ENCODE measurements around the gene KDR.

Gene KDR

GRCh38 chr4:55125087-55125721 lies at the start of gene KDR:
Gene KDR (minus strand): TSS chr4:55125595. CDS start chr4:55125293, 302 bp downstream.
- FAIRE-seq (no peak), DNase-seq (ENCODE audit: low spot score) (peak; percentile 74)

- no peak for FAIRE-seq
- peak; percentile 48 for DNase-seq (ENCODE audit: low spot score)
Measured at GRCh38 chr4:55173580-55173979, 48.2 kb upstream of the KDR start.

GRCh38 chr4:55172694-55173287 lies 47.4 kb upstream of the KDR start:
- FAIRE-seq, result peak; percentile 20
- DNase-seq (ENCODE audit: low spot score), result peak; percentile 55

GRCh38 chr4:55170462-55170861 lies 45.1 kb upstream of the KDR start:
- no peak for FAIRE-seq

GRCh38 chr4:55169352-55169961 lies 44.1 kb upstream of the KDR start:
- DNase-seq (ENCODE audit: low spot score) (no peak), FAIRE-seq (no peak)

More at GRCh38 chr4:55170462-55170861, 45.1 kb upstream of the KDR start:
- no peak for DNase-seq (ENCODE audit: low spot score)

- no peak for FAIRE-seq
- no peak for DNase-seq (ENCODE audit: low spot score)
Measured at GRCh38 chr4:55162396-55162795, 37.0 kb upstream of the KDR start.

- no peak for DNase-seq (ENCODE audit: low spot score)
- FAIRE-seq, result peak; percentile 9
Measured at GRCh38 chr4:55161739-55162138, 36.3 kb upstream of the KDR start.

- FAIRE-seq (no peak), DNase-seq (ENCODE audit: low spot score) (no peak)
Measured at GRCh38 chr4:55159851-55160250, 34.5 kb upstream of the KDR start.

- no peak for DNase-seq (ENCODE audit: low spot score)
- FAIRE-seq, result no peak
Measured at GRCh38 chr4:55158957-55159356, 33.6 kb upstream of the KDR start.

GRCh38 chr4:55157559-55158277 lies 32.3 kb upstream of the KDR start:
- FAIRE-seq, result no peak
- DNase-seq (ENCODE audit: low spot score), result no peak

- DNase-seq (ENCODE audit: low spot score), result no peak
- peak; percentile 13 for FAIRE-seq
Measured at GRCh38 chr4:55154933-55155332, 29.5 kb upstream of the KDR start.

- FAIRE-seq, result no peak
Measured at GRCh38 chr4:55154290-55154880, 29.0 kb upstream of the KDR start.

GRCh38 chr4:55143858-55144257 lies 18.5 kb upstream of the KDR start:
- peak; percentile 32 for FAIRE-seq

More at GRCh38 chr4:55154290-55154880, 29.0 kb upstream of the KDR start:
- DNase-seq (ENCODE audit: low spot score), result no peak

GRCh38 chr4:55138367-55138766 lies 13.0 kb upstream of the KDR start:
- DNase-seq (ENCODE audit: low spot score) (no peak), FAIRE-seq (no peak)

More at GRCh38 chr4:55143858-55144257, 18.5 kb upstream of the KDR start:
- DNase-seq (ENCODE audit: low spot score), result no peak

GRCh38 chr4:55136634-55137033 lies 11.2 kb upstream of the KDR start:
- DNase-seq (ENCODE audit: low spot score) (no peak), FAIRE-seq (no peak)

GRCh38 chr4:55133951-55134350 lies 8.6 kb upstream of the KDR start:
- DNase-seq (ENCODE audit: low spot score) (no peak), FAIRE-seq (no peak)

- DNase-seq (ENCODE audit: low spot score), result no peak
- FAIRE-seq, result no peak
Measured at GRCh38 chr4:55132775-55133174, 7.4 kb upstream of the KDR start.

- no peak for DNase-seq (ENCODE audit: low spot score)
- FAIRE-seq, result no peak
Measured at GRCh38 chr4:55127521-55127920, 2.1 kb upstream of the KDR start.

- DNase-seq (ENCODE audit: low spot score) (no peak), FAIRE-seq (no peak)
Measured at GRCh38 chr4:55127053-55127452, 1.7 kb upstream of the KDR start.

GRCh38 chr4:55125763-55126541 lies 557 bp upstream of the KDR start:
- peak; percentile 45 for DNase-seq (ENCODE audit: low spot score)
- FAIRE-seq, result no peak

All from urothelium cell line (cell line).